Endothelial cell (in vitro differentiated cells): ENCODE data around the gene POU2F1. TPM values are rescaled to one million over a fixed set of nuclear protein-coding genes. Genes with fewer than 3 reads are reported as not detected.

Source experiments
- DNase-seq: peaks from one replicate; pipeline ENCODE4 v3.0.0; 2021; ENCODE audit warnings: low spot score
- H3K27ac Mint-ChIP-seq: one replicate; pipeline ENCODE4 v1.8.0; 2021; ENCODE audit warnings: mixed read lengths, inconsistent platforms; ENCODE audit not compliant: unreplicated experiment
- H3K27me3 Mint-ChIP-seq: one replicate; pipeline ENCODE4 v1.8.0; 2021; ENCODE audit warnings: mild to moderate bottlenecking, moderate library complexity, mixed read lengths, inconsistent platforms; ENCODE audit not compliant: unreplicated experiment
- H3K36me3 Mint-ChIP-seq: one replicate; pipeline ENCODE4 v1.8.0; 2021; ENCODE audit warnings: mild to moderate bottlenecking, low read depth, mixed read lengths, inconsistent platforms; ENCODE audit not compliant: unreplicated experiment
- H3K4me1 Mint-ChIP-seq: one replicate; pipeline ENCODE4 v1.8.0; 2021; ENCODE audit warnings: mild to moderate bottlenecking, mixed read lengths, inconsistent platforms; ENCODE audit not compliant: unreplicated experiment
- H3K4me3 Mint-ChIP-seq: one replicate; pipeline ENCODE4 v1.8.0; 2021; ENCODE audit warnings: mild to moderate bottlenecking, mixed read lengths, inconsistent platforms; ENCODE audit not compliant: unreplicated experiment
- H3K9me3 Mint-ChIP-seq: one replicate; pipeline ENCODE4 v1.8.0; 2021; ENCODE audit warnings: mixed read lengths, inconsistent platforms; ENCODE audit not compliant: unreplicated experiment
- CTCF ChIP-seq: fragments of 200-600 bp; sonication (generic); IDR thresholded peaks from one replicate; pipeline ENCODE4 v1.5.0; 2021; ENCODE audit warnings: antibody characterized with exemption; ENCODE audit not compliant: unreplicated experiment
- total RNA-seq: library from RNA; stranded (reverse); fragmentation: NEBNext Ultra II Directional; extraction: Animal tissue kit (Norgen Biotek cat#: 25700); gene quantifications from one replicate; pipeline ENCODE4 v1.2.1, GENCODE V29; 2021; ENCODE audit not compliant: unreplicated experiment

POU2F1 gene
- total RNA-seq, 1 donor from 2014 or later, result 24.5 TPM

GRCh38 chr1:167262836-167263235 is 42.1 kb downstream of the POU2F1 start:
- no peaks in the 10 kb centered on the region for H3K36me3 Mint-ChIP-seq
- no peaks in the 10 kb centered on the region for H3K27me3 Mint-ChIP-seq
- DNase-seq, result no peak
- no peak overlapping the region for H3K4me3 Mint-ChIP-seq
- TF ChIP-seq CTCF, result no peak
- peaks cover 5% of the 10 kb centered on the region for H3K4me1 Mint-ChIP-seq
- H3K27ac Mint-ChIP-seq, result no peak overlapping the region
- no peaks in the 10 kb centered on the region for H3K9me3 Mint-ChIP-seq

- no peaks in the 10 kb centered on the region for H3K27me3 Mint-ChIP-seq
- H3K9me3 Mint-ChIP-seq, result no peaks in the 10 kb centered on the region
- no peak for TF ChIP-seq CTCF
- H3K36me3 Mint-ChIP-seq, result no peaks in the 10 kb centered on the region
- H3K4me3 Mint-ChIP-seq, result no peak overlapping the region
- no peak for DNase-seq
- peaks cover 8% of the 10 kb centered on the region for H3K4me1 Mint-ChIP-seq
- H3K27ac Mint-ChIP-seq, result no peak overlapping the region
Measured at GRCh38 chr1:167263344-167263743, 42.7 kb downstream of the POU2F1 start.

GRCh38 chr1:167263819-167264464 is 43.3 kb downstream of the POU2F1 start:
- no peak for DNase-seq
- no peaks in the 10 kb centered on the region for H3K36me3 Mint-ChIP-seq
- no peak for TF ChIP-seq CTCF
- H3K27ac Mint-ChIP-seq, result no peak overlapping the region
- peaks cover 11% of the 10 kb centered on the region for H3K4me1 Mint-ChIP-seq
- no peaks in the 10 kb centered on the region for H3K9me3 Mint-ChIP-seq
- H3K27me3 Mint-ChIP-seq, result no peaks in the 10 kb centered on the region
- H3K4me3 Mint-ChIP-seq, result no peak overlapping the region

GRCh38 chr1:167266965-167267364 is 46.3 kb downstream of the POU2F1 start:
- no peaks in the 10 kb centered on the region for H3K27me3 Mint-ChIP-seq
- no peak for DNase-seq
- H3K4me3 Mint-ChIP-seq, result no peak overlapping the region
- no peak overlapping the region for H3K27ac Mint-ChIP-seq
- no peak for TF ChIP-seq CTCF
- H3K4me1 Mint-ChIP-seq, result peaks cover 11% of the 10 kb centered on the region
- no peaks in the 10 kb centered on the region for H3K36me3 Mint-ChIP-seq
- no peaks in the 10 kb centered on the region for H3K9me3 Mint-ChIP-seq

- Mint-ChIP-seq H3K4me3 (no peak overlapping the region), H3K27ac (no peak overlapping the region), H3K27me3 (peaks cover 3% of the 10 kb centered on the region), H3K36me3 (no peaks in the 10 kb centered on the region), H3K9me3 (no peaks in the 10 kb centered on the region), H3K4me1 (peaks cover 11% of the 10 kb centered on the region)
- DNase-seq, result no peak
- no peak for TF ChIP-seq CTCF
Measured at GRCh38 chr1:167268347-167268787, 47.7 kb downstream of the POU2F1 start.
